Measurements from ENCODE around the gene STK33. TPM values are rescaled to one million over a fixed set of nuclear protein-coding genes. Genes with fewer than 3 reads are reported as not detected.

STK33 gene
- total RNA-seq, 1 experiment from 2014 or later = 10.9 TPM

DNA sequence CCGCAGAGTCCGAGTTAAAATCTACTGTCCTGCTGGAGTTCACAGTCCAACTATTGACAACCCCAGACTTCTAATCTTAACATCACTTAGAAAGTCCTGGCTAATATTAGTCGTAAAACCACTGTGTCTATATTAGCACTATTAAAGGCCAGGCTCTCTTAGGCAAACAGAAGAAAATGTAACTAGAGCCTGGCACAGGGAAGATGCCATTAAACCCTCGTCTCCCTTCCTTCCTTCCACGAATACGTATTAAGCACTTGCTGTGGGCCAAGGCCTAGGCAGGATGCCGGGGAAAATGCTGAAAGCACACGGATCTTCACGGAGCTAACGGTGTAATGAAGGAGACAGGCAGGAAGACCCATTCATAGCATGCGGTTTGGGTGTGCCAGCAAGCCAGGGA, 248.8 kb downstream of the STK33 start (continued):
- TF ChIP-seq, protein P1, sequence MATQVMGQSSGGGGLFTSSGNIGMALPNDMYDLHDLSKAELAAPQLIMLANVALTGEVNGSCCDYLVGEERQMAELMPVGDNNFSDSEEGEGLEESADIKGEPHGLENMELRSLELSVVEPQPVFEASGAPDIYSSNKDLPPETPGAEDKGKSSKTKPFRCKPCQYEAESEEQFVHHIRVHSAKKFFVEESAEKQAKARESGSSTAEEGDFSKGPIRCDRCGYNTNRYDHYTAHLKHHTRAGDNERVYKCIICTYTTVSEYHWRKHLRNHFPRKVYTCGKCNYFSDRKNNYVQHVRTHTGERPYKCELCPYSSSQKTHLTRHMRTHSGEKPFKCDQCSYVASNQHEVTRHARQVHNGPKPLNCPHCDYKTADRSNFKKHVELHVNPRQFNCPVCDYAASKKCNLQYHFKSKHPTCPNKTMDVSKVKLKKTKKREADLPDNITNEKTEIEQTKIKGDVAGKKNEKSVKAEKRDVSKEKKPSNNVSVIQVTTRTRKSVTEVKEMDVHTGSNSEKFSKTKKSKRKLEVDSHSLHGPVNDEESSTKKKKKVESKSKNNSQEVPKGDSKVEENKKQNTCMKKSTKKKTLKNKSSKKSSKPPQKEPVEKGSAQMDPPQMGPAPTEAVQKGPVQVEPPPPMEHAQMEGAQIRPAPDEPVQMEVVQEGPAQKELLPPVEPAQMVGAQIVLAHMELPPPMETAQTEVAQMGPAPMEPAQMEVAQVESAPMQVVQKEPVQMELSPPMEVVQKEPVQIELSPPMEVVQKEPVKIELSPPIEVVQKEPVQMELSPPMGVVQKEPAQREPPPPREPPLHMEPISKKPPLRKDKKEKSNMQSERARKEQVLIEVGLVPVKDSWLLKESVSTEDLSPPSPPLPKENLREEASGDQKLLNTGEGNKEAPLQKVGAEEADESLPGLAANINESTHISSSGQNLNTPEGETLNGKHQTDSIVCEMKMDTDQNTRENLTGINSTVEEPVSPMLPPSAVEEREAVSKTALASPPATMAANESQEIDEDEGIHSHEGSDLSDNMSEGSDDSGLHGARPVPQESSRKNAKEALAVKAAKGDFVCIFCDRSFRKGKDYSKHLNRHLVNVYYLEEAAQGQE (IDR thresholded peaks at IDR 0.05; ENCODE audit: low read depth) = no peak
- TF ChIP-seq SIN3A (IDR thresholded peaks at IDR 0.05; ENCODE audit: low read depth) = no peak
- TF ChIP-seq POLR2A (IDR thresholded peaks at IDR 0.05; ENCODE audit: borderline replicate concordance, extremely low read depth, insufficient read depth, insufficient read length) = no peak
- TF ChIP-seq EGR1 (IDR thresholded peaks at IDR 0.05; ENCODE audit: low read depth) = no peak
- no peak for TF ChIP-seq CBX3 (IDR thresholded peaks at IDR 0.05; ENCODE audit: low read depth)
- TF ChIP-seq EZH2 (IDR thresholded peaks at IDR 0.05) = no peak
- no peak for TF ChIP-seq TCF7L2 (IDR thresholded peaks at IDR 0.05; ENCODE audit: borderline replicate concordance, extremely low read depth, insufficient read depth, insufficient read length)

DNA sequence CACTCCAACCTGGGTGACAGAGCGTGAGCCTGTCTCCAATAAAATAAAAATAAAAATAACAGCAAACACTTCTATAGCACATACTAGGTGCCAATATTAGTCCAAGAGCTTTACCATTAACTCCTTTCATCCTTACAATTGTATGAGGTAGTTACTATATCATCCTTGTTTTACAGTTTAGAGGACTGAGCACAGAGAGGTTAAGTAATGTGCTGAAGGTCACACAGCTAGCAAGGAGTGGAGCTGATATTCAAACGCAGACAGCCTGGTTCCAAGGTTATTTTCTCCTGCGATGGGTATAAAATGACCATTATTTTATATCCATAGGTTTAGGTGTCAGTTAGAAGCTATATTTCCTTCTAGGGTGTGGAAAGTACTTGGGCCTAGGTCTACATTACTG, 249.7 kb downstream of the STK33 start:
- H3K4me1 ChIP-seq (ENCODE audit: control insufficient read depth in 1 of 2, insufficient read depth in 2 of 2, low read length in 2 of 2) = peaks cover 0 to 14% of the 10 kb centered on the region in 2 experiments; a peak in 2 of 4 replicates
- no peak overlapping the region for H3K4me3 ChIP-seq (replicated peaks in 1 of 2; ENCODE audit: low read depth in 1 of 2, low read length in 2 of 2)
- intact Hi-C loops (cut with micrococcal nuclease) = no loop called here
- no TSS peak for BruUV-seq (replicated peaks)
- ChIA-PET CTCF (no interaction called here), RAD21 (ENCODE audit: low non-redundant PET in 1 of 2, low total read pairs in 2 of 2, uncharacterized antibody in 2 of 2, unreplicated experiment in 2 of 2) (no interaction called here), POLR2A (no interaction called here)
- no peaks in the 10 kb centered on the region for H3K27me3 ChIP-seq (ENCODE audit: insufficient read depth, low read length)
- no peak for ATAC-seq
- no peak overlapping the region for H3K27ac ChIP-seq (ENCODE audit: low read depth, low read length)
- H2AFZ ChIP-seq (ENCODE audit: low read depth, low read length, poor library complexity, severe bottlenecking) = no peak overlapping the region
- H3K9me2 ChIP-seq (ENCODE audit: insufficient read depth) = no peaks in the 10 kb centered on the region
- no peaks in the 10 kb centered on the region for H3K36me3 ChIP-seq (ENCODE audit: control insufficient read depth in 1 of 2, insufficient read depth in 2 of 2, low read length in 2 of 2)
- H3K79me2 ChIP-seq (ENCODE audit: insufficient read depth, low read length) = no peaks in the 10 kb centered on the region
- no peak for TF ChIP-seq TCF7L2 (IDR thresholded peaks at IDR 0.05; ENCODE audit: borderline replicate concordance, extremely low read depth, insufficient read depth, insufficient read length)
- TF ChIP-seq CEBPB (IDR thresholded peaks at IDR 0.05; ENCODE audit: low read depth) = no peak
- TF ChIP-seq POLR2A (IDR thresholded peaks at IDR 0.05; ENCODE audit: borderline replicate concordance, extremely low read depth, insufficient read depth, insufficient read length) = no peak
- TF ChIP-seq, protein P2, sequence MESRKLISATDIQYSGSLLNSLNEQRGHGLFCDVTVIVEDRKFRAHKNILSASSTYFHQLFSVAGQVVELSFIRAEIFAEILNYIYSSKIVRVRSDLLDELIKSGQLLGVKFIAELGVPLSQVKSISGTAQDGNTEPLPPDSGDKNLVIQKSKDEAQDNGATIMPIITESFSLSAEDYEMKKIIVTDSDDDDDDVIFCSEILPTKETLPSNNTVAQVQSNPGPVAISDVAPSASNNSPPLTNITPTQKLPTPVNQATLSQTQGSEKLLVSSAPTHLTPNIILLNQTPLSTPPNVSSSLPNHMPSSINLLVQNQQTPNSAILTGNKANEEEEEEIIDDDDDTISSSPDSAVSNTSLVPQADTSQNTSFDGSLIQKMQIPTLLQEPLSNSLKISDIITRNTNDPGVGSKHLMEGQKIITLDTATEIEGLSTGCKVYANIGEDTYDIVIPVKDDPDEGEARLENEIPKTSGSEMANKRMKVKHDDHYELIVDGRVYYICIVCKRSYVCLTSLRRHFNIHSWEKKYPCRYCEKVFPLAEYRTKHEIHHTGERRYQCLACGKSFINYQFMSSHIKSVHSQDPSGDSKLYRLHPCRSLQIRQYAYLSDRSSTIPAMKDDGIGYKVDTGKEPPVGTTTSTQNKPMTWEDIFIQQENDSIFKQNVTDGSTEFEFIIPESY (IDR thresholded peaks at IDR 0.05; ENCODE audit: extremely low read depth, insufficient replicate concordance, low read length) = no peak
- TF ChIP-seq, protein P3, sequence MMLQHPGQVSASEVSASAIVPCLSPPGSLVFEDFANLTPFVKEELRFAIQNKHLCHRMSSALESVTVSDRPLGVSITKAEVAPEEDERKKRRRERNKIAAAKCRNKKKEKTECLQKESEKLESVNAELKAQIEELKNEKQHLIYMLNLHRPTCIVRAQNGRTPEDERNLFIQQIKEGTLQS (IDR thresholded peaks at IDR 0.05) = no peak
- no peak for TF ChIP-seq FOSL1 (IDR thresholded peaks at IDR 0.05; ENCODE audit: low read depth)
- TF ChIP-seq YY1 (IDR thresholded peaks at IDR 0.05; ENCODE audit: extremely low read depth, insufficient replicate concordance, low read depth, low read length) = no peak
- no peak for TF ChIP-seq EZH2 (IDR thresholded peaks at IDR 0.05)
- no peak for TF ChIP-seq ELF1 (IDR thresholded peaks at IDR 0.05; ENCODE audit: borderline replicate concordance, low read depth)
- no peak for TF ChIP-seq JUND (IDR thresholded peaks at IDR 0.05)
- TF ChIP-seq EGR1 (IDR thresholded peaks at IDR 0.05; ENCODE audit: low read depth) = no peak
- TF ChIP-seq, protein P4, sequence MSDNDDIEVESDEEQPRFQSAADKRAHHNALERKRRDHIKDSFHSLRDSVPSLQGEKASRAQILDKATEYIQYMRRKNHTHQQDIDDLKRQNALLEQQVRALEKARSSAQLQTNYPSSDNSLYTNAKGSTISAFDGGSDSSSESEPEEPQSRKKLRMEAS (IDR thresholded peaks at IDR 0.05) = no peak
- no peak overlapping the region for H3K4me2 ChIP-seq (ENCODE audit: low read length)
- H4K20me1 ChIP-seq (ENCODE audit: insufficient read depth) = no peaks in the 10 kb centered on the region
- H3K9ac ChIP-seq (ENCODE audit: low read length) = no peak overlapping the region
- no peaks in the 10 kb centered on the region for H3K9me3 ChIP-seq (ENCODE audit: control insufficient read depth in 1 of 2, insufficient read depth in 1 of 2, low read depth in 1 of 2, low read length in 2 of 2)
- no peak for DNase-seq (ENCODE audit: low read depth, low spot score)
